IPS-NIHi11 (cell line): ENCODE results near the gene TMEM174.
A peak's percentile ranks its signal among the peaks of the same experiment; 100 is the strongest.
"Not testable (repeated sequence)": the region's sequence is repeated elsewhere in the genome, so short reads cannot be mapped to it uniquely, and the experiment has no call there.

Source experiments
- DNase-seq: peaks from one replicate; pipeline ENCODE4 v3.0.0; 2012; ENCODE audit warnings: mixed read lengths, low spot score

TMEM174 gene

GRCh38 chr5:73193592-73193991 lies 20.6 kb downstream of the TMEM174 start:
- no peak for DNase-seq

DNA sequence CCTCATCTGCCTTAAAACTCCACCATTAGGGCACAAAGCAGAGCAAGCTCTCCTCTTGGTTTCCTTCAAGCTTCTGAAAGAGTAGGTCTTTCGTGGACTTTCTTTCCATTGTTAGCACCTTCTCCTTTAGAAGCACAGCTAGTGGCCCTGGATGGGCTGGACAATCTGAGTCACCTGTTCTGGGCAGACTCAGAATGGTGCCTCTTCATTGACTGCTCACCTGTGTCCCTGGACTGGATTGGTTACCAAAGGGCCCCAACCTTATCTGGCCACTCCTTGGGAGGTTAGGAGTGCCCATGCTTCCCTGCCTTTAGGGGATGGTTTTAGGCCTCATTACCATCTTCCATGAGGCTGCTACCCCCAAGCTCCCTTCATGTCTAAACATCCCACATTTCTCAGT lies 23.2 kb downstream of the TMEM174 start:
- DNase-seq, result no peak

DNA sequence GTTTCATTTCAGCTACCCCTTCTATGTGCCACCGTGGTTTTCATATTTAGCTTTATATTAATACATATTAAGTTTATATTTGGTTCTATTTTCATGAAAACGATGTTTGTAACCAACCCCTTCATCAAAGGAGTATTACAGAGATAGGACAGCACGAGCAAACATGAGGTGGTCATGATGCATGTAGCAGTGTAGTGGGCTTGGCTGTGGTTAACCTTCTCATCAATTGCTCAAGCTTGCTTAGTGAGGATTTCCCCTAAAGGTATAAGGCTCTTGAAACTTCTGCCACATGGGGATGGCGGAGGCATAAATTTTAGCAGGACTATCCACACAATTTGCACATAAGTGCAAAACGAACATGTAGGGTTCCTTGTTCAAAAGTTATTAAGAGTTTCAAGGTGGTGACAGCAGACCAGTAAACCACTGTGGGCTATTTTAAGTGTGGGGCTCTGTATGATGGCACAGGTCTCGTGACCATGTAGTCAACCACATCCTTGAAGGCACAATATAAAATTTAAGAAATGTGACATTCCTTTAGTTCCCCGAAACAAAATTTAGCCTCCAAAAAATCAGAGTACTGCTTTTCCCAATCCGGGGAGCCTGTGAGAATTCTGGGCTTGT lies 24.8 kb downstream of the TMEM174 start:
- no peak for DNase-seq

- DNase-seq, result no peak
Observed at GRCh38 chr5:73198833-73199592, 26.0 kb downstream of the TMEM174 start.

DNA sequence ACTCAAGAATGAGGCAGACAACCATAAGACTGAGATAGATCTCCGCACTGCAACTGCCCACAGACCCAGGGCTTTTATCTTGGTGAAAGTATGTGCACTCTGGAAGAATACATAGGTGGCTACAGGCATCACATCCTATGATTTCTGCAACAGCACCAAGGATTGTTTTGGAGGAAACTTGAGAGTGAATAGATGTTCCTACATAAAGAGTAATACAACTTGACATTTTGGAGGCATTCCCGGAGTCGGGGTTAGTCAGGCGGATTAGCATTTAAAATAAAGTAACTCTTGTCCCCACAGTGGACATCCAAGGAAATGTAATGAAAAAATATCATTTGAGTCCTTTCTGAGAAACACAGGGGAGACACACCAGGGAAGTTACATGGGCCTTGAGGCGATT lies 26.7 kb downstream of the TMEM174 start:
- DNase-seq, result no peak

- peak; percentile 94 for DNase-seq
Observed at GRCh38 chr5:73201547-73202513, 28.8 kb downstream of the TMEM174 start.

DNA sequence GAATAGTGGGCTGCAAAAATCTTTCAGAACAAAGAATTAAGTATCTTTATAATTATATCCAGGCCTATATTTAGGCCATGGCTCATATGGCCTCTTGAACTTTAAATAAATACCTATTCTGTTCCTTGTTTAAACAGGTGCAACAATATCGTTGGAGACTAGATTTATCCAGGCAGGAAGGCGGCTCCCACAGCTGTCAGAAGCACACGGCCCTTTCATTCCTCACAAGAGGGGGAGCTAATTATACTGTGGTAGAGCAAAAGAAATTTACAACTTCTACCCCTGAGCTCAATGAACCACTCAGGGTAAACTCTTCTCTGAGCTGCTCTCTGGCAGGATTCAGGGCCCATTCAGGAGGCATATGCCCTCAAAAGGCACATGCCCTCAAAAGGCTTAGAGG lies 31.3 kb downstream of the TMEM174 start:
- no peak for DNase-seq

DNA sequence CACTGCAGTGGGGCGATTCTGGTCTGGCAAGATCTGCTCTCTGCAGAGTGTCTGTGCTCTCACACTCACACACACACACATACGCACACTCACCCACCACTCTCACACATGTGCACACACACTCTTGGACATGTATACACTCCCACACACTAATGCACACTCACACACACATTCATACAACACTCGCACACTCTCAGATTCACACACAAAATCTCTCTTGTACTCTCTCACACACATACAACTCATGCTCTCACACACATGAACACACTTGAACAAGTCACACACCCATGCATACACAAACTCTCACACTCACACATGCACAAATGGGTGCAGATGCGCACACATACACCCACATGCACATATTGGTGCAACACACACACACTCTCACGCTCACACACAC lies 31.7 kb downstream of the TMEM174 start:
- no peak for DNase-seq

GRCh38 chr5:73205305-73205704 lies 32.3 kb downstream of the TMEM174 start:
- no peak for DNase-seq

- DNase-seq, result not testable (repeated sequence)
Observed at GRCh38 chr5:73207239-73207638, 34.2 kb downstream of the TMEM174 start.

GRCh38 chr5:73209075-73209474 lies 36.1 kb downstream of the TMEM174 start:
- not testable (repeated sequence) for DNase-seq

GRCh38 chr5:73212693-73213092 lies 39.7 kb downstream of the TMEM174 start:
- DNase-seq, result not testable (repeated sequence)

DNA sequence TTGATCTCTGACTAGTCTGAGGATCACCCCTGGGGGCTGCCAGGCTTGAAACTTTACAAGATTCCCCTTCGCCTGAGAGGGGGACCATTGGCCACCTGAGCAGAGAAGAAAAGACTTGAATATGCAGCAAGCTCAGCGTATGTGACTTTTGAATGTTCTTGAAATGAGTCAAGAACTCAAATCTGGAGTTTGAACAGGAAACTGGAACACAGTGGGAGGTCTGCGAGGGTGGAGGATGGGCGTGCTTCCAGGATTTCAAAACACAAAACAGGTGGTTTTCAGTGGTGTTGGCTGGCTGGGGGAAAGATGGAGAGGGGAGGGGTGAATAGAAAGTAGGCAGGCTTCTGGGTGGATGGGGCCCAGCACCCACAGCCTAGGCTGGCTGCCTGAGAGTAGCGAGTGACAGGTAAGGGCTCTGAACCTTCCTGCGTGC lies 40.6 kb downstream of the TMEM174 start:
- no peak for DNase-seq

DNA sequence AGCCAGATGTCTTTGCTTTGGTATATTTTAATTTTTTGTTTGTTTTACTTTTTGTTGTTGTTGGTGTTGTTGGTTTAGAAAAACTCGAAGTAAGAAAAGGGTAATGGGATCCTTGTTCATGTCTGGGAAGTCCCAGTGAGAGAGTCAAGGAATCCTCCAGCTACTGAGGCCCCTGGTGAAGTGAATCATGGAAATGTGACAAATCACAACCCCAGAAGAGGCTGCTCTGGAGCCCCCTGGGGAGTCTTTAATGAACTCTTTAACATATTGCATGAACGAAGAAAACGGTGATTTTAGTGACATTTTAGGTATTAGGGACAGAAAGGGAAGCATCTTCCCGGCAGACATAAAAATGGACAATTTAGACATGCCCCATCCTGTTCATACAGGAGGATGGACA lies 41.3 kb downstream of the TMEM174 start:
- DNase-seq, result no peak

DNA sequence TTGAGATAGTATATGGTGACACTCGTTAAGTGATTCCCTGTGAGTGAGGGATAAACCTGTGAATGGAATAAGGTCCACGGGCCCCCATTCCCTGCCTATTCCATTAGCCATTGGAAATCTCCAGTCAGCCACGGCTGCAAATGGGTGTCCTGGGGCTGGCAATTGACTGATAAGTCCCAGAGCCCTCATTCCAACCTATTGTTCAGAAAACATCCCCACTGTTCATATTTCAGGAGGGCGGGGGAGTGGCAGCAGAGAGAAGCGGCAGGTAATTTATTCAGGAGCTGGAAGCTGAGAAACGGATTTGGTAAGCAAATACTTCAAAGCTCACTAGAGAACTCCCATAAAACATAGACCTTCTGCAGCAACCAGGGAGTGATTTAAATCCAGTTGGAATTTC lies 42.0 kb downstream of the TMEM174 start:
- no peak for DNase-seq

DNA sequence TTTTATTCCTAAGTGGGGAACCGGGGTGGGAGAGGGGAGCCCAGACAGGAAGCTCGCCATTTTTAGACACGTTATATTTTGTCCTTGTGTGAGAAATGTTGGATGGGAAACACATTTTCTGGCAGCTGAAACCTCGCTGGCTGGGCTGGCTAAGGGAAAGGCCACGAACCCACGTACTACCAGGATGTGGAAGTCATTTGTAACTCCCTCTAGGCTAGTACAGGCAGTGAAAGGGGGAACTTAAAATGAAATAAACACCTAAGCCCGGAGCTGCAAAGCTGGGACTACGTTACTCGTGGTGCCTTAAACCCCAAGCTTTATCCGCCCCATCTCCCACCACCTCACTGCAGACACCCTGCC lies 42.5 kb downstream of the TMEM174 start:
- no peak for DNase-seq

GRCh38 chr5:73215891-73216610 lies 43.1 kb downstream of the TMEM174 start:
- DNase-seq, result peak; percentile 93

DNA sequence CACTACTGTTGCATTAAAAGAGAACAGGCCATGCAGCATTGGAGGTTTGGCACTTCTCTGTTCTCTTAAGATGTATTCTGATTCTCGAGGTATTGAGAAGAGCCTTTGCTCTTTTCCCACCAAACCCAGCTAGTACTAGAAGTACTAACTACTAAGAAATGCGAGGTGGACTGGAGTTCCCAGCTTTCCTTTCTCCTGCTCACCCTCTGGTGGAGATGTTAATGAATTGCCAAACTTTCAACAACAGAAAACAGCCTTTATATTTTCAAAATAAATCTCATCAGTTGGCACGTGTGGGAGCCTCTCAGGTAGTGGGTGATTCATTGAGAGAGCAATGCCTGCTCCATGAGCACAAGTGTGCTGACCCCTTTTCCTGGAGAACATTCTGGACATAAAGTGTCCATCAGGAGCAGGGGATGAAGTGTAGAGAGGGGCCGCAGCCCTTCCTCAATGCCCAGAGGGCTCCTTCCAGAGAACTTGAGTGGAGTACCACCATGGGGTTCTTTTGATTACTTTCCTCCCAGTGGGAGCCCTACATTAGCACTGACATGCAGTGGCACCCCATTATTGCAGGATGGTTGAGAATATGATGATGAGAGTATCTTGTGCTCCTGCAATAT lies 45.7 kb downstream of the TMEM174 start:
- DNase-seq, result no peak

DNA sequence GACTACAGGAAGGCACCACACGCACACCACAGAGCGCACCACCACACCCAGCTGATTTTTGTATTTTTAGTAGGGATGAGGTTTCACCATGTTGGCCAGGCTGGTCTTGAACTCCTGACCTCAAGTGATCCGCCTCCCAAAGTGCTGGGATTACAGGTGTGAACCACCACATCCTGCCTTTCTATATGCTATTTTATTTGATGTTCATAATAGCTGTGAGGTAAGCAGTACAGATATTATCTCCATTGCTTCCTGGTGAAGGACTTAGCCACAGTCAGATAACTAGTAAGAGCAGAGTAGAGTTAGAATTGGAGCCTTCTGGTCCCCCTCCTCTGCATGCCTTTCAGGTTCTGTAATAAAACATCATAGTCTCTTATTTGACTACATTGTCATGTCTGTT lies 46.3 kb downstream of the TMEM174 start:
- DNase-seq, result not testable (repeated sequence)

DNA sequence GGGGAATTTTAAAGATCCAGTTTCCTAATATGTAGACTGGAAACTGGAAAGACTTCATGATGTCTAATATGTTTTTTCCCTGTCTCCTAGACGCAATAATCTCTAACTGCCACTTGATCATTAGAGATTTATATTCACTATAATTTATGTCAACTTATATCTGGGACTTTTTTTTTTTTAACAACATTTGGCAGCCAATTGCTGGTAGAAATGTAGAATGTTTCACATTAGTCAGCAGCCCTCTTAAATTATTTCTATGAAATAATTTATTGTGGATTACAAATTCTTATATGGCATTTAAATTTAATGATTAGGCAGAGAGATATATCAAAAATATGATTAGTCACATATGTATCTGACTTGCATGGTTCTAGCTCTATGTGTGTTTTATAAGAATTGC lies 48.2 kb downstream of the TMEM174 start:
- DNase-seq, result no peak

GRCh38 chr5:73221726-73222125 lies 48.7 kb downstream of the TMEM174 start:
- DNase-seq, result no peak

GRCh38 chr5:73222173-73222572 lies 49.2 kb downstream of the TMEM174 start:
- no peak for DNase-seq
